MM.1S (cell line): Measurements from ENCODE around the gene ENTPD2.

Experiments used
- CTCF ChIP-seq: fragments of 300-600 bp; sonication (generic); IDR thresholded peaks from 2 replicates; pipeline ENCODE4 v1.5.1; 2016; ENCODE audit warnings: antibody characterized with exemption, low read length, mixed read lengths
- EZH2phosphoT487 ChIP-seq: fragments of 300-600 bp; sonication (generic); IDR thresholded peaks from 2 replicates; pipeline ENCODE4 v1.6.1; 2018; ENCODE audit warnings: antibody characterized with exemption, low read length

DNA sequence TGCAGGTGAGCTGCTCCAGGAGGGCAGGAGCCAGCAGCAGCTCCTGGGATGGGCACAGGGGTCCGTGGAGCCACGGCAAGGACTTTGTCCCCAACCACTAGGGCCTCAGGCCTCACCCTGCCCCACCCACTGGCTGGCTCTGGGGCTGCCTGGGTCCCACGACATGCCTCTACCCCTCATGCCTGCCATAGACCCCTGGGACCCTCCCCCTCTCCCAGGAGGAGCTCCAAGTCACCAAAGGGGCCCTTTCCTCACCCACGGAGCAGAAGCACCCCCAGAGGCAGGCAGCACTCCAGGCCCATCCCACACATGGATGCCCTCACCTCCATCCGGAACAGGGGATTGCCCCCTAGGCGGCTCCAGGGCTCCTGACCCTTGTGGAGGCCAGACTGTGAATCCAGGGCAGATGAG lies 32.3 kb downstream of the ENTPD2 start:
- TF ChIP-seq CTCF (no peak), EZH2phosphoT487 (no peak)
